Transverse colon (tissue), 4 donors: ENCODE results near the gene E4F1. TPM values are rescaled to one million over a fixed set of nuclear protein-coding genes. Genes with fewer than 3 reads are reported as not detected.

ENCODE experiments used
- DNase-seq: peaks from one replicate; pipeline ENCODE4 v3.0.0-alpha.2; 2019
- H3K27ac ChIP-seq, 4 donors: fragments of 200-600 bp; sonication (generic); 2 replicates each; pipeline ENCODE4 v1.5.1; 2016 to 2018; ENCODE audit warnings: inconsistent platforms in 4 of 4
- H3K27me3 ChIP-seq: fragments of 200-600 bp; sonication (generic); 2 replicates; pipeline ENCODE4 v1.5.1; 2017; ENCODE audit warnings: inconsistent platforms
- H3K36me3 ChIP-seq, 4 donors: fragments of 200-600 bp; sonication (generic); 2 replicates each; pipeline ENCODE4 v1.5.1; 2017 to 2019; ENCODE audit warnings: inconsistent platforms in 4 of 4
- H3K4me1 ChIP-seq, 4 donors: fragments of 200-600 bp; sonication (generic); 2 replicates each; pipeline ENCODE4 v1.5.1; 2017 to 2020; ENCODE audit warnings: inconsistent platforms in 4 of 4
- H3K4me3 ChIP-seq, 4 donors: fragments of 200-600 bp; sonication (generic); 1 replicate in 1 of 4; 2 replicates in 3 of 4; pipeline versions ENCODE4 v1.5.1 to v1.6.1; 2017 to 2019; ENCODE audit warnings: inconsistent platforms in 4 of 4
- H3K9me3 ChIP-seq, 2 donors: fragments of 200-600 bp; sonication (generic); 2 replicates each; pipeline ENCODE4 v1.5.1; 2017 to 2019; ENCODE audit warnings: inconsistent platforms in 2 of 2
- EP300 ChIP-seq: sonication (generic); formaldehyde crosslinking; IDR thresholded peaks from one replicate; pipeline ENCODE4 v1.6.1; 2017; ENCODE audit warnings: antibody characterized with exemption, low read depth
- POLR2A ChIP-seq: fragments of 450-650 bp; IDR thresholded peaks from one replicate; pipeline ENCODE4 v1.6.1; 2016; ENCODE audit warnings: antibody characterized with exemption, mild to moderate bottlenecking, moderate library complexity
- POLR2AphosphoS5 ChIP-seq, 3 donors: sonication (generic); formaldehyde crosslinking; IDR thresholded peaks; one replicate each; pipeline ENCODE4 v1.6.1; 2016; ENCODE audit warnings: antibody characterized with exemption in 3 of 3
- WGBS, 2 donors: methylation state at CpG; one replicate each; pipeline ENCODE4 v1.1.5; 2018; ENCODE audit warnings: low coverage in 1 of 2; 5-methylcytosine and 5-hydroxymethylcytosine counted together
- in situ Hi-C, 4 donors: fragments of 200-750 bp; cut with MboI; loops; one replicate each; pipeline versions ENCODE4 v1.15.0 to v1.15.1; 2017; ENCODE audit warnings: low sequenced_read_pairs in 3 of 4, low pct_ligation_motif_present in 1 of 4, low pct_unique_long_range_greater_than_20kb in 1 of 4
- intact Hi-C: fragments of 100-400 bp; cut with DNase I; formaldehyde crosslinking; loops from one replicate; pipeline ENCODE4 v1.15.1; 2023; ENCODE audit warnings: low total_unique reads
- total RNA-seq, 4 donors: library from RNA; depleted of rRNA; stranded (reverse); fragments of >200 nt; gene quantifications; one replicate each; pipeline ENCODE4 v1.1.0, GENCODE V29; 2016
- TF ChIP-seq, protein P1 (sequence below), 5 experiments: fragments of 200-600 bp in 3 of 5; fragments of 450-650 bp in 2 of 5; sonication (generic) in 3 of 5; IDR thresholded peaks; 1 replicate in 2 of 5; 2 replicates in 3 of 5; pipeline ENCODE4 v1.5.1; 2016 to 2017; ENCODE audit warnings: antibody characterized with exemption in 5 of 5, inconsistent platforms in 3 of 5, mild to moderate bottlenecking in 2 of 5, moderate library complexity in 1 of 5

E4F1 gene
- total RNA-seq, 4 donors from 2014 or later: 36.5 to 124 (median 53.6) TPM

GRCh38 chr16:2181952-2182351 lies 41.4 kb upstream of the E4F1 start:
- H3K27ac ChIP-seq: no peak overlapping the region

GRCh38 chr16:2183671-2184070 lies 39.7 kb upstream of the E4F1 start:
- intact Hi-C loops (no loop called here), in situ Hi-C loops (loop anchor here in 1 of 4 donors (25.0 kb wide), 1 partner anchor 304 kb away; the partner anchor contains the start of gene TBC1D24)
- H3K36me3 ChIP-seq: no peaks in the 10 kb centered on the region
- H3K27ac ChIP-seq: no peak overlapping the region
- H3K4me3 ChIP-seq: no peak overlapping the region
- no peak for DNase-seq
- 91% methylated on average over 30 of the region's 30 CpGs; no CpG with 5 or more reads in 1 of the 2 donors for WGBS, 2 donors
- TF ChIP-seq EP300 (no peak), POLR2AphosphoS5 (IDR thresholded peaks at IDR 0.05) (no peak), POLR2A (no peak)
- TF ChIP-seq, protein P1, sequence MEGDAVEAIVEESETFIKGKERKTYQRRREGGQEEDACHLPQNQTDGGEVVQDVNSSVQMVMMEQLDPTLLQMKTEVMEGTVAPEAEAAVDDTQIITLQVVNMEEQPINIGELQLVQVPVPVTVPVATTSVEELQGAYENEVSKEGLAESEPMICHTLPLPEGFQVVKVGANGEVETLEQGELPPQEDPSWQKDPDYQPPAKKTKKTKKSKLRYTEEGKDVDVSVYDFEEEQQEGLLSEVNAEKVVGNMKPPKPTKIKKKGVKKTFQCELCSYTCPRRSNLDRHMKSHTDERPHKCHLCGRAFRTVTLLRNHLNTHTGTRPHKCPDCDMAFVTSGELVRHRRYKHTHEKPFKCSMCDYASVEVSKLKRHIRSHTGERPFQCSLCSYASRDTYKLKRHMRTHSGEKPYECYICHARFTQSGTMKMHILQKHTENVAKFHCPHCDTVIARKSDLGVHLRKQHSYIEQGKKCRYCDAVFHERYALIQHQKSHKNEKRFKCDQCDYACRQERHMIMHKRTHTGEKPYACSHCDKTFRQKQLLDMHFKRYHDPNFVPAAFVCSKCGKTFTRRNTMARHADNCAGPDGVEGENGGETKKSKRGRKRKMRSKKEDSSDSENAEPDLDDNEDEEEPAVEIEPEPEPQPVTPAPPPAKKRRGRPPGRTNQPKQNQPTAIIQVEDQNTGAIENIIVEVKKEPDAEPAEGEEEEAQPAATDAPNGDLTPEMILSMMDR (IDR thresholded peaks at IDR 0.05): no peak
- H3K9me3 ChIP-seq: no peaks in the 10 kb centered on the region
- no peaks in the 10 kb centered on the region for H3K4me1 ChIP-seq
- peaks cover 18% of the 10 kb centered on the region for H3K27me3 ChIP-seq

More at GRCh38 chr16:2181952-2182351, 41.4 kb upstream of the E4F1 start:
- no peaks in the 10 kb centered on the region for H3K4me1 ChIP-seq
- peaks cover 18% of the 10 kb centered on the region for H3K27me3 ChIP-seq
- H3K4me3 ChIP-seq: no peak overlapping the region
- intact Hi-C loops (no loop called here), in situ Hi-C loops (loop anchor here in 1 of 4 donors (25.0 kb wide), 1 partner anchor 305 kb away; the partner anchor contains the start of gene TBC1D24)
- no peak for DNase-seq
- peaks cover 0 to 9% (median 1%) of the 10 kb centered on the region in 4 donors for H3K36me3 ChIP-seq
- TF ChIP-seq POLR2AphosphoS5 (IDR thresholded peaks at IDR 0.05) (no peak), POLR2A (no peak), EP300 (no peak)
- TF ChIP-seq, protein P1 (IDR thresholded peaks at IDR 0.05): no peak
- 93% methylated on average over 20 of the region's 20 CpGs; no CpG with 5 or more reads in 1 of the 2 donors for WGBS, 2 donors
- no peaks in the 10 kb centered on the region for H3K9me3 ChIP-seq

- no peaks in the 10 kb centered on the region for H3K9me3 ChIP-seq
- intact Hi-C loops: no loop called here
- DNase-seq: no peak
- in situ Hi-C loops: loop anchor here in 1 of 4 donors (25.0 kb wide), 1 partner anchor 303 kb away; the partner anchor contains the start of gene TBC1D24
- no peak overlapping the region for H3K4me3 ChIP-seq
- no peak overlapping the region for H3K27ac ChIP-seq
- TF ChIP-seq, protein P1 (IDR thresholded peaks at IDR 0.05): no peak
- no peak for TF ChIP-seq POLR2AphosphoS5 (IDR thresholded peaks at IDR 0.05)
- TF ChIP-seq EP300: no peak
- no peak for TF ChIP-seq POLR2A
- no peaks in the 10 kb centered on the region for H3K4me1 ChIP-seq
- peaks cover 18% of the 10 kb centered on the region for H3K27me3 ChIP-seq
- WGBS, 2 donors: 79% methylated on average over 19 of the region's 19 CpGs; no CpG with 5 or more reads in 1 of the 2 donors
- no peaks in the 10 kb centered on the region for H3K36me3 ChIP-seq
Observed at GRCh38 chr16:2184346-2184745, 39.0 kb upstream of the E4F1 start.

DNA sequence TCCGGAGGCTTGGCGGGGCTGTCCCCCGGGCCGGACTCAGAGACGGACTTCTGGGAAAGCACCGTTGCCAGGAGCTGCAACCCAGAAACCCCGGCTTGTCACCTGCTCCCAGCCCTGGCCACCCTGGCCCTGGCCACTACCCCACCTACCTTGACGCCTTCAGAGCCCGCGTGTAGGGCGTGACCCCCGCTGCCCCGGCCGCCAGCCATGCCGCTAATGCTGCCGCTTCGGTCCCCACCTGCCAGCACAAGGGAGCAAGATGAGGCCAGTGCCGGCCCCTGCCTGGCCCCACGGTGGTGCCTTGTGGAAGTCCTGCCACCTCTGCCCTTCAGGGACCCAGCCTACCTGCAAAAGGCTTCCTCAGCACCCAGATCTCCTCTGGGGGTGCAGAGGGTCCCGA lies 38.4 kb upstream of the E4F1 start:
- Histone ChIP-seq H3K4me1 (no peaks in the 10 kb centered on the region), H3K27ac (no peak overlapping the region), H3K36me3 (no peaks in the 10 kb centered on the region), H3K4me3 (no peak overlapping the region), H3K9me3 (no peaks in the 10 kb centered on the region), H3K27me3 (peaks cover 18% of the 10 kb centered on the region)
- intact Hi-C loops (no loop called here), in situ Hi-C loops (loop anchor here in 1 of 4 donors (25.0 kb wide), 1 partner anchor 302 kb away; the partner anchor contains the start of gene TBC1D24)
- no peak for TF ChIP-seq EP300
- TF ChIP-seq, protein P1 (IDR thresholded peaks at IDR 0.05): no peak
- WGBS, 2 donors: 76% methylated on average over 20 of the region's 20 CpGs; no CpG with 5 or more reads in 1 of the 2 donors
- DNase-seq: no peak
